MG63 (cell line): ENCODE results near the gene STX4. TPM values are rescaled to one million over a fixed set of nuclear protein-coding genes. Genes with fewer than 3 reads are reported as not detected.
A peak's percentile ranks its signal among the peaks of the same experiment; 100 is the strongest.

Experiments used
- DNase-seq: peaks from one replicate; pipeline ENCODE4 v3.0.0-alpha.2; 2020
- H3K27me3 ChIP-seq: fragments of 250-450 bp; sonication (Bioruptor Pico); 2 replicates; pipeline ENCODE4 v1.5.1; 2020; ENCODE audit warnings: mild to moderate bottlenecking, moderate library complexity
- H3K36me3 ChIP-seq: fragments of 250-450 bp; sonication (Bioruptor Pico); 2 replicates; pipeline ENCODE4 v1.5.1; 2020; ENCODE audit warnings: mild to moderate bottlenecking, moderate library complexity
- H3K4me3 ChIP-seq: fragments of 250-450 bp; sonication (Bioruptor Pico); 2 replicates; pipeline ENCODE4 v1.5.1; 2020; ENCODE audit warnings: mild to moderate bottlenecking, moderate library complexity
- H3K9me3 ChIP-seq: fragments of 250-450 bp; sonication (Bioruptor Pico); 2 replicates; pipeline ENCODE4 v1.5.1; 2020; ENCODE audit warnings: mild to moderate bottlenecking, moderate library complexity
- total RNA-seq: library from RNA; depleted of rRNA; stranded (reverse); fragments of >200 nt; shearing (Covaris generic); gene quantifications from 2 replicates; pipeline ENCODE4 v1.2.3, GENCODE V29; 2014; ENCODE audit warnings: low replicate concordance

The STX4 gene
- total RNA-seq, 1 experiment from 2014 or later: 47.1 TPM

GRCh38 chr16:31073970-31074813, 40.8 kb downstream of the STX4 start, which contains the start of the genes ZNF646 and ZNF668:
Gene ZNF646, plus strand, starts transcription at chr16:31074422. Its CDS starts 1,903 bp downstream, at chr16:31076325.
Gene ZNF668, minus strand, starts transcription at chr16:31074240. Its CDS starts 9,781 bp downstream, at chr16:31064459.
- Histone ChIP-seq H3K27me3 (no peaks in the 10 kb centered on the region), H3K36me3 (peaks cover 39% of the 10 kb centered on the region), H3K9me3 (no peaks in the 10 kb centered on the region), H3K4me3 (peak within 1 kb of the TSS; percentile 94)
- peak; percentile 100 for DNase-seq

GRCh38 chr16:31074814-31075183, 41.4 kb downstream of the STX4 start:
- H3K36me3 ChIP-seq: peaks cover 43% of the 10 kb centered on the region
- no peaks in the 10 kb centered on the region for H3K9me3 ChIP-seq
- H3K4me3 ChIP-seq: peak overlapping the region; percentile 94
- no peaks in the 10 kb centered on the region for H3K27me3 ChIP-seq
- no peak for DNase-seq

GRCh38 chr16:31076319-31076718, 43.0 kb downstream of the STX4 start:
- Histone ChIP-seq H3K4me3 (no peak overlapping the region), H3K36me3 (peaks cover 56% of the 10 kb centered on the region), H3K9me3 (no peaks in the 10 kb centered on the region), H3K27me3 (no peaks in the 10 kb centered on the region)
- DNase-seq: no peak

GRCh38 chr16:31077024-31077423, 43.7 kb downstream of the STX4 start:
- no peak overlapping the region for H3K4me3 ChIP-seq
- peaks cover 56% of the 10 kb centered on the region for H3K36me3 ChIP-seq
- no peak for DNase-seq
- no peaks in the 10 kb centered on the region for H3K27me3 ChIP-seq
- no peaks in the 10 kb centered on the region for H3K9me3 ChIP-seq

GRCh38 chr16:31077592-31078396, 44.4 kb downstream of the STX4 start:
- H3K4me3 ChIP-seq: no peak overlapping the region
- no peaks in the 10 kb centered on the region for H3K27me3 ChIP-seq
- no peaks in the 10 kb centered on the region for H3K9me3 ChIP-seq
- no peak for DNase-seq
- H3K36me3 ChIP-seq: peaks cover 56% of the 10 kb centered on the region

GRCh38 chr16:31078597-31079341, 45.4 kb downstream of the STX4 start:
- Histone ChIP-seq H3K4me3 (no peak overlapping the region), H3K27me3 (no peaks in the 10 kb centered on the region), H3K9me3 (no peaks in the 10 kb centered on the region), H3K36me3 (peaks cover 59% of the 10 kb centered on the region)
- DNase-seq: no peak

DNA sequence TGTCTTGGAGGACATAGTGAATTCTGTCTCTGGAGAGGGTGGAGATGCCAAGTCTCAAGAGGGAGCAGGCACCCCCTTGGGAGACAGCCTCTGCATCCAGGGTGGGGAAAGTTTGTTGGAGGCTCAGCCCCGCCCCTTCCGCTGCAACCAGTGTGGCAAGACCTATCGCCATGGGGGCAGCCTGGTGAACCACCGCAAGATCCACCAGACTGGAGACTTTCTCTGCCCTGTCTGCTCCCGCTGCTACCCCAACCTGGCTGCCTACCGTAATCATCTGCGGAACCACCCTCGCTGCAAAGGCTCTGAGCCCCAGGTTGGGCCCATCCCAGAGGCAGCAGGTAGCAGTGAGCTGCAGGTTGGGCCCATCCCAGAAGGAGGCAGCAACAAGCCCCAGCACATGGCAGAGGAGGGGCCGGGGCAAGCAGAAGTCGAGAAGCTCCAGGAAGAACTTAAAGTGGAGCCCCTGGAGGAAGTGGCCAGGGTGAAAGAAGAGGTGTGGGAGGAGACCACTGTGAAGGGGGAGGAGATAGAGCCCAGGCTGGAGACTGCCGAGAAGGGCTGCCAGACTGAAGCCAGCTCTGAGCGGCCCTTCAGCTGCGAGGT, 46.1 kb downstream of the STX4 start:
- Histone ChIP-seq H3K36me3 (peaks cover 63% of the 10 kb centered on the region), H3K9me3 (no peaks in the 10 kb centered on the region), H3K27me3 (no peaks in the 10 kb centered on the region), H3K4me3 (no peak overlapping the region)
- no peak for DNase-seq

DNA sequence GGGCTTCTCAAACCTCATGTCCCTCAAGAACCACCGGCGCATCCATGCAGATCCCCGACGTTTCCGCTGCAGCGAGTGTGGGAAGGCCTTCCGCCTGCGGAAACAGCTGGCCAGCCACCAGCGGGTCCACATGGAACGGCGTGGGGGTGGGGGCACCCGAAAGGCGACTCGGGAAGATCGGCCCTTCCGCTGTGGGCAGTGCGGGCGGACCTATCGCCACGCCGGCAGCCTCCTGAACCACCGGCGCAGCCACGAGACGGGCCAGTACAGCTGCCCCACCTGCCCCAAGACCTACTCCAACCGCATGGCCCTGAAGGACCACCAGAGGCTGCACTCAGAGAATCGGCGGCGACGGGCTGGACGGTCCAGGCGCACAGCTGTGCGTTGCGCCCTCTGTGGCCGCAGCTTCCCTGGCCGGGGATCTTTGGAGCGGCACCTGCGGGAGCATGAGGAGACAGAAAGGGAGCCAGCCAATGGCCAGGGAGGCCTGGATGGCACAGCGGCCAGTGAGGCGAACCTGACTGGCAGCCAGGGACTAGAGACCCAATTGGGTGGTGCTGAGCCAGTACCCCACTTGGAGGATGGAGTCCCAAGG, 46.8 kb downstream of the STX4 start:
- no peak overlapping the region for H3K4me3 ChIP-seq
- no peak for DNase-seq
- no peaks in the 10 kb centered on the region for H3K27me3 ChIP-seq
- peaks cover 67% of the 10 kb centered on the region for H3K36me3 ChIP-seq
- H3K9me3 ChIP-seq: no peaks in the 10 kb centered on the region

DNA sequence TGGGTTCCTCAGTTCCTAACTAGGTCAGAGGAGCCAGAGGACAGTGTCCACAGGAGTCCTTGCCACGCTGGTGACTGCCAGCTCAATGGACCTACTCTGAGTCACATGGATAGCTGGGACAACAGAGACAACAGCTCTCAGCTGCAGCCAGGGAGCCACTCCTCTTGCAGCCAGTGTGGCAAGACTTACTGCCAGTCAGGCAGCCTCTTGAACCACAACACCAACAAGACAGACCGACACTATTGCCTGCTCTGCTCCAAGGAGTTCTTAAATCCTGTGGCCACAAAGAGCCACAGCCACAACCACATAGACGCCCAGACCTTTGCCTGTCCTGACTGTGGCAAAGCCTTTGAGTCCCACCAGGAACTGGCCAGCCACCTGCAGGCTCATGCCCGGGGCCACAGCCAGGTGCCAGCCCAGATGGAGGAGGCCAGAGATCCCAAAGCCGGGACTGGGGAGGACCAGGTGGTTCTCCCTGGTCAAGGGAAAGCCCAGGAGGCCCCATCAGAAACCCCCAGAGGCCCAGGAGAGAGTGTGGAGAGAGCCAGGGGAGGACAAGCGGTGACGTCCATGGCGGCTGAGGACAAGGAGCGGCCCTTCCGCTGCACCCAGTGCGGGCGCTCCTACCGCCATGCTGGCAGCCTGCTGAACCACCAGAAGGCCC, 47.5 kb downstream of the STX4 start:
- no peak overlapping the region for H3K4me3 ChIP-seq
- no peaks in the 10 kb centered on the region for H3K9me3 ChIP-seq
- H3K27me3 ChIP-seq: no peaks in the 10 kb centered on the region
- no peak for DNase-seq
- peaks cover 66% of the 10 kb centered on the region for H3K36me3 ChIP-seq

GRCh38 chr16:31081428-31082351, 48.3 kb downstream of the STX4 start:
- DNase-seq: no peak
- Histone ChIP-seq H3K27me3 (no peaks in the 10 kb centered on the region), H3K4me3 (no peak overlapping the region), H3K9me3 (no peaks in the 10 kb centered on the region), H3K36me3 (peaks cover 61% of the 10 kb centered on the region)

- H3K4me3 ChIP-seq: no peak overlapping the region
- H3K27me3 ChIP-seq: no peaks in the 10 kb centered on the region
- peaks cover 56% of the 10 kb centered on the region for H3K36me3 ChIP-seq
- no peak for DNase-seq
- H3K9me3 ChIP-seq: no peaks in the 10 kb centered on the region
Observed at GRCh38 chr16:31082368-31083045, 49.1 kb downstream of the STX4 start.

- no peaks in the 10 kb centered on the region for H3K9me3 ChIP-seq
- H3K36me3 ChIP-seq: peaks cover 52% of the 10 kb centered on the region
- no peak overlapping the region for H3K4me3 ChIP-seq
- DNase-seq: no peak
- no peaks in the 10 kb centered on the region for H3K27me3 ChIP-seq
Observed at GRCh38 chr16:31083081-31083480, 49.7 kb downstream of the STX4 start.

DNA sequence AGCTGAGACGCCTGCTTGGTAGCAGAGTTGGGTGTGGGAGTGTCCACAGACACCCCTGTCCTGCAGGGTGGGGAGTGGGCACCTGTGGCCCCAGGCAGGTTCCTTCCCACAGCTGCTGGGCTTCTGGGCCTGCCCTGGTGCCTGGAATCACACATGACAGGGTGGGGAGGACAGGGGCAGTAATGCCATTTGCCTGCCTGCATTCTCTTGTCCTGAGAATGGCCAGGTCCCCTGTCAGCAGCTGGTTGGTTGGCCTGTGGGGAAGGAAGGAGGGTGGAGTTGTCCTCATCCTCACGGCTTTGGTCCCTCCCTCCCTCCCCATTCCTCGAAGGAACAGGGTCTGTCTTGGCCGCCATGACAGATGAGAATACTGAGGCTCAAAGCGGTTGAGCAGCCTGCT, 50.2 kb downstream of the STX4 start:
- Histone ChIP-seq H3K4me3 (no peak overlapping the region), H3K9me3 (no peaks in the 10 kb centered on the region), H3K36me3 (peaks cover 54% of the 10 kb centered on the region), H3K27me3 (no peaks in the 10 kb centered on the region)
- DNase-seq: no peak

DNA sequence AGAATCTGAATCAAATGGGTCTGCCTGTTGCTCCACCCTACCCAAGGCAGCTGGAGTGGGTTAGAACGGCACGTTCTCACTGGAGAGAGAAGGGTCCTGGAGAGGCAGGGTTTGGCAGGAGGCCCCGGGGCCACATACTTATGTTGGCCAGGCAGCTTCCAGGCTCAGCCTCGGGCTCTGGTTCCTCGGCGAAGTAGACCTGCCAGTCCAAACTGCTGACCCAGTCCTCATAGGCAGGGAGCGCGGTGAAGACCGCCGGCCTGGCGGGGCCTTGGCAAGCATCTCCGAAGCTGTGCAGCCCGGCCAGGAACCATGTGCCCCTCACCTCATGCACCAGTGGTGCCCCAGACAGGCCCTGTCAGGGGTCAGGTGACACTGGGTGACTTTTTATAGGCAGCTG, 50.6 kb downstream of the STX4 start:
- no peak for DNase-seq
- H3K4me3 ChIP-seq: no peak overlapping the region
- H3K27me3 ChIP-seq: no peaks in the 10 kb centered on the region
- H3K9me3 ChIP-seq: no peaks in the 10 kb centered on the region
- H3K36me3 ChIP-seq: peaks cover 54% of the 10 kb centered on the region
